MM.1S (cell line): ENCODE measurements around the gene SLC5A3.

ENCODE experiments used
- EZH2 ChIP-seq: fragments of 300-600 bp; sonication (generic); optimal IDR thresholded peaks from 2 replicates; pipeline ENCODE3; 2017; ENCODE audit warnings: low read depth, mild to moderate bottlenecking, antibody characterized with exemption, low read length, mixed read lengths
- EZH2phosphoT487 ChIP-seq: fragments of 300-600 bp; sonication (generic); IDR thresholded peaks from 2 replicates; pipeline ENCODE4 v1.6.1; 2018; ENCODE audit warnings: antibody characterized with exemption, low read length
- TF ChIP-seq, protein P1 (sequence below): fragments of 300-600 bp; sonication (generic); IDR thresholded peaks from 2 replicates; pipeline ENCODE4 v1.5.1; 2016; ENCODE audit warnings: antibody characterized with exemption, low read length, mixed read lengths

GRCh38 chr21:34113842-34114241, 40.5 kb downstream of the SLC5A3 start:
- TF ChIP-seq, protein P1, sequence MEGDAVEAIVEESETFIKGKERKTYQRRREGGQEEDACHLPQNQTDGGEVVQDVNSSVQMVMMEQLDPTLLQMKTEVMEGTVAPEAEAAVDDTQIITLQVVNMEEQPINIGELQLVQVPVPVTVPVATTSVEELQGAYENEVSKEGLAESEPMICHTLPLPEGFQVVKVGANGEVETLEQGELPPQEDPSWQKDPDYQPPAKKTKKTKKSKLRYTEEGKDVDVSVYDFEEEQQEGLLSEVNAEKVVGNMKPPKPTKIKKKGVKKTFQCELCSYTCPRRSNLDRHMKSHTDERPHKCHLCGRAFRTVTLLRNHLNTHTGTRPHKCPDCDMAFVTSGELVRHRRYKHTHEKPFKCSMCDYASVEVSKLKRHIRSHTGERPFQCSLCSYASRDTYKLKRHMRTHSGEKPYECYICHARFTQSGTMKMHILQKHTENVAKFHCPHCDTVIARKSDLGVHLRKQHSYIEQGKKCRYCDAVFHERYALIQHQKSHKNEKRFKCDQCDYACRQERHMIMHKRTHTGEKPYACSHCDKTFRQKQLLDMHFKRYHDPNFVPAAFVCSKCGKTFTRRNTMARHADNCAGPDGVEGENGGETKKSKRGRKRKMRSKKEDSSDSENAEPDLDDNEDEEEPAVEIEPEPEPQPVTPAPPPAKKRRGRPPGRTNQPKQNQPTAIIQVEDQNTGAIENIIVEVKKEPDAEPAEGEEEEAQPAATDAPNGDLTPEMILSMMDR, result no peak
- no peak for TF ChIP-seq EZH2
- TF ChIP-seq EZH2phosphoT487, result no peak
